ENCODE measurements around the gene SCG3.

SCG3 gene

DNA sequence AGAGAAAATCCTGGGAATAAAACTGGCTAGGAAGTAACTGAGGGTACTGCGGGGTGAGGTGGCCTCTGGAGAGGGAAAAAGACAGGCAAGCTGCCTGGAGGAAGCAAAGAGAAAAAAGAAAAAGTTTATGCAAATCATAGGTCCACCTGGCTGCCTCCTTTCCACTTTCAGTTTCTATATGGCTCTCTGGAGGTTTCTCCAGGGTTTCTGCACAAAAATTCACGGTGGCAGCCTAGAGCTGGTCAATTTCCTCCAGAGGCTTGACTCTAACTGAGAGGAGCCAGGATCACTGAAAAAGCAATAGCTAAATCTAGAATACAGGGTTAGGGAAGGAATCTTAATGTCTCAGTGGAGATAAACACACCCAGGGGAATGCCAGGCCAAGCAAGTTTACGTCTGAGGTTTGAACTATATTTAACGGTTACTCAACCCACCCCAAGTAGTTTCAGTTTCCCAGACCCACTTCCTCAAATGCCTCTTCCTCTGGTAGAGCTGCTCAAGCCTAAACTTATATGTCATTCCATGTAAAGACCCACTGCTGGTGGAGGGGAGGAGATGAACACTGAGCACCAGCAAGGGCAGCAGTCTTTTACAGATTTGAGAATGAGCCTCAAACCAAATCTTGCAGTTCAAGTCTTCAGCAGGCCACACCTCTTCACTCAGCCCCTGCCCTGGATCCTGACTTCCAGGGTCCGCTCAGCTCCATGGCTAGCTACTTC lies 50.4 kb downstream of the SCG3 start:
- no peak for DNase-seq

DNA sequence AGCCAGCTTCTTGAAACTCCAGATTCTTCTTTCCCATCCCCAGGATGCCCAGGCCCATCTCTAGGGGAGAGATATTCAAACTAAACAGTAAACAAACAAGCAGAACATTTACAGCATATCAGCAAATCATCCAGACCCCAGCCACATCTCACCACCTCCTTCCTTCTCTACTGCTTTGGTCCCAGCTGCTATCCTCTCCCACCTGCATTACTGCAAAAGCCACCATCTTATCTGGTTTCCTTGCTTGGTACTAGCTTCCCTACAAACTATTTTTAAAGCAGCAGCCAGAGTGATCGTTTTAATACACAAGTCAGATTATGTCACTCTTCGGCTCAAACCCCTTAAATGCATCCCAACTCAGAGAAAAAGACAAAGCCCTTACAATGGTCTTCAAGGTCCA lies 51.3 kb downstream of the SCG3 start:
- no peak for DNase-seq

DNA sequence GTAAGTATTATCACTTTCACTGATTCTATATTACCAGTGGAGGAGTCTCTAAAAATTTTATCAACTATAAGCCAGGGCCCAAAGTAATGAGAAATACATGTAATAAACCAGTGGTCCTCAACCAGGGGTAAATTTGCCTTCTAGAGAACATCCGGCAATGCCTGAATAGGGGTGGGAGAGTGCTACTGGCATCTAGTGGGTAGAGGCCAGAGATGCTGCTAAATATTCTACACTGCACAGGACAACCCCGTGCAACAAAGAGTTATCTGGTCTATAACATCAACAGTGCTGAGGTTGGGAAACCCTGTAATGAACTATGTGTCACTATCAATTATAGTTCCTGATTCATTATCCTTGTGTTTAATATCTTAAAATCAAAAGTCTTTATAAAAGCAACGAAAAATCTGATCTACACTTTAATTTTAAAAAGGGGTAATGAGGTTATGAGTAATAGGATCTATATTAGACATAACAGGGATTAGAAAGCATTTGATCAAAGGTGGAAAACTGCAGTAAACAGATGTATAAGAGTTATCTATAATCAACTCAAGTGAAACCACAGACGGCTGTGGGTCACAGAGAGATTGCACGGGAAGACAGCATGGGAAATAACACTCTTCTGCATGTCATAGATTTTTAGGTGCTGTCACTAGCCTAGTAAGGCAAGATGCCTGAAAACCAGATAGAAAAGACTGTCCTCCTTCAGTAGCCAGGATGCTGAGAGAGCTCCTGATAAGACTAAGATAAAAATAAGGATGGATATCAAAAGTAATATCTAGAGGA lies 54.1 kb downstream of the SCG3 start:
- peak; percentile 7 to 29 for DNase-seq

DNA sequence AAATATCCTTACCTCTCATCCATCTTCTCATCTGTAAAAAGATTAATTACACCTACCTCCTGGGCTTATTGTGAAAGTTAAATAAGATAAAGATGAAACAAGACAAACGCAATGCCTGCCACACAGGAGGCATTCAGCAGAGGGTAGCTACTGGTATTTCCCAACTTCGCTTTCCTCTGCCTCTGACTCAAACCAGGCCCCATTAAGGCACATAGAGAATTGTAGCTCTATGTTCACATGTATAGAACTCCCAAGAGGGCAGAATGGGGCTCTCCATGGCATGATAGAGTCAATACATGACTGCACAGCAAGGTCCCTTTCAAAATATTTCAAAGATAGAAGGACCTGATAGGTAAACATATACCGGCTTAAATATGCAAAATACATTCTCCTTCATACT lies 54.8 kb downstream of the SCG3 start:
- DNase-seq, result peak in 1 of 2 experiments; percentile 19

DNA sequence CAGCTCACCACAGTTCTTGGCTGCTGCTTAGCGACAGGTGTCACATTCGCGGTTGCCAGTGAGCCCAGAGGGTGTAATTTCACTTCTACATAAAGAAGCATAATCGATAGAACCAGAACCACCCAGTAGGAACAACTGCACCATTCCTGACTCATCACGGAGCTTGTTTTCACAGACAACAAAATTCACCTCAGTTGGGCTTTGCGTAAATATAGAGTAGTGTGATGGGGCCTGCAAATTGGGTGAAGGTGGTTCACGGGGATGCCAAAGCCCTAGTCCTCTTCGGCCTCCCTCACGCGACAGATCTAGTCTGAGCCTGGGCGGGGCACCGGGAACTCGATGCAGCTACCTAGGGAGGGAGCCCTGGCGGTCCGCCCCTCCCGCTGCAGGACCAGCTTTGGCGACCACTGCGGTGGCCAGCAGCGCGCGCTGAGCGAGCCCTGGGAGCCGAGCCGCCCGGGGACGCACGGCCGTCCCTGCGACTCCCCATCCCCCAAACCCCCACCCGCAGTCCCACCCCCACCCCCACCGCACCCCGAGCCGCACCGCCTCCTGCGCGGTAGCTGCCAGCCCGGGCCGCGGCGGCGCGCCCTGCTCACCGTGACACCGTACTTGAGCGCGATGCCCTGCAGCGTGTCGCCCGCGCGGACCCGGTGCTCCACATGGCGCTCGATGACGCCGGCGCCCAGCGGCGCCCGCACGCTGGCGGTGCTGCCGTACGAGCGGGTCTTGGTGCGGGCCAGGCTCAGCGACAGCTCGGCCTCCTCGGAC lies 55.6 kb downstream of the SCG3 start:
- DNase-seq, result peak; percentile 65 to 73

DNA sequence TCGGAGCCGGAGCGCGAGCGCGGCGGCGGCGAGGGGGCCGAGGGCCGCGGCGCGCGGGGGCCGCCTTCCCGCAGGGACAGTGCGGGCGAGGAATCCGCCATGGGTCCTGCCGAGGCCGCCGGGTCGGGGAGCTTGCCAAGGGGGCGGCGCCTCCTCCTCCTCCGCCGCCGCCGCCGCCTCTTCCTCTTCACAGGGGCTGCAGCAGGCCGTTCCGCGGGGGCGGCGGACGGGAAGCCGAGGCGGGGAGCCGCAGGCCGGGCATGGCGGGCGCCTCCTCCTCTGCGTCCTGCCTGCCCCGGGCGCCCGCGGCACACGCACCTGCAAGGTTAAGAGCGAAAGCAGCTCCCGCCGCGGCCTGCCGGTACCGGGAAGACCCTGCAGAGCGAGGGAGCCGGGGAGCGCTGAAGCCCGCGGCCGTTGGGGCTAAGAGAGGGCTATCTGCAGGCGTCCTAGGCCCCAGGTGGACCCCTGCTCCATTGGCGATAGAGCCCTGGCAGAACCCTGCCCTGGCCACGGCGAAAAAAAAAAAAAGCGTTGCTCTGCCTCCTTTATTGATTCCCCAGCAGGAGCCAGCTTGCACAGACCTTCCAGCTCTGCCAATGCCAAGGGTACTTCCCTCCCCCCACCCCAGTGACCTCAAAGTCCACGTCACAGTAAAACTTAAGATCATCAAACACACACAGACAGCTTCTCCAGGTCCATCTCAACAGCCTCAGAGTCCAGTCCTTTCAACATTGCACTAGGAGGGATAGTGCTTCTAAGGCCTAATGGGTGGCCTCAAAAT lies 56.4 kb downstream of the SCG3 start, which contains the start of gene LYSMD2:
Gene LYSMD2, minus strand, starts transcription at position 134 of the 784 bp plus-strand sequence. Its CDS starts 33 bp downstream, at position 101.
- DNase-seq, result peak; percentile 41 to 66

DNA sequence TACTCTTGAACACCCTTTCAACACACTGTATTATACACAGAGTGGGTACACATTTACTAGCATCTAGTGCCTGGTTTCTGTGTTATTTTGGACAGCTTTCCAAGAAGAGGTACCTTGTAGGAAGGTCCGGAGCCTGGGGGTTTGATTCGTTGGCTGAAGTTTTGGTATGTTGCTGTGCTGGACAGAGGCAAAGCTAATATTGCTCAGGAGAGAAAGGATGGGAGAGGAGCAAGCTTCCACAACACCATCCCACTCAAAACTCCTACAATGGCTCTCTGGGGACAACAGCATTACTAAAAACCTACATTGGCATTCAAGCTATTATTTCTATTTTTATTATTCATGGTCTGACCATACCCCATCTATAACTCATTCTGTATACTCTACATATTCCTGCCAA lies 57.2 kb downstream of the SCG3 start:
- DNase-seq, result no peak

DNA sequence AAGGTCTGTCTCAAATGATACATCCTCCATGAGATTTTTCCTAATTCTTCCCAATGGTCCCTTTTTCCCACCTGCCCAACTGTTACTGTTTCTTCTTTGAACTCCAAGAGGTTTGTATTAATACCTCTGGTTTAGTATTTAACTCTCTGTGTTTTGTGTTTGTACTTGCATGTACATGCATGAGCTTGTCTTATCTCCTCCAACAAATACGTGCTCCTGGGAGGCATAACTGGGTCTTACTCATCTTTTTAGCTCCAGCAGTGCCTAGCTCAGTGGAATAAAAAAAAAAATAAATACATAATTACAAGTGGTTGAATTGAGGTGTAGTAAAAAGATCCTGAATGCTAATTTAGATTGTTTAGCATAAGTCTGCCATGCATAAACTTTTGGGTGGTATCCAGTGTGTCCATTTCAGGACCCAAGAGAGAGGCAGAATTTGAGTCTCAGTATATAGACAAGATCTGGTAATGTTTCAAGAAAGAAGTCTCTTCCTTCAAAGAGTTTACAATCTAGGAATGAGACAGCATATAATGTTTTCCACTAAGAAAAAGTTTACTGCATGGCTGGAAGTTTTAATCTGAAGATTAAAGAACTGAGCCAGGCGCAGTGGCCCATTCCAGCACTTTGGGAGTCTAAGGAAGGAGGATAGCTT lies 57.9 kb downstream of the SCG3 start:
- DNase-seq, result no peak

DNA sequence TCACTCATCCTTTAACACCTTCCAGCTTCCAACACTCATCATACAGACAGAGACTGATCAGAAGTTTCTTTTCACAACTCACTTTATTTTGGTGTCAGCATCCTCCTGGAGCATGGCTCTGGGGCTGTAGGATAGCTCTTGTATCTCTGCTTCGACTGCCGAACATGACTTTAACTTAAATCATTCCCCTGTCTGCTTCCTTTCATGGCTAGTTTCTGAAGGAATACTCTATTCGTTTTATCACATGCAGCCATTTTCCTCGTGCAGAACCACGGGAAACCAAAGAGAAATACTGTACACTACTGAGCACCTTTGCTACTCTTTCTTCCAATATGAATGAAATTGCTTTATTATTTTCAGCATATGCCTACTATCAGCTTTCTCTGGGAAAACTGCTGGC lies 68.0 kb downstream of the SCG3 start:
- DNase-seq, result no peak

DNA sequence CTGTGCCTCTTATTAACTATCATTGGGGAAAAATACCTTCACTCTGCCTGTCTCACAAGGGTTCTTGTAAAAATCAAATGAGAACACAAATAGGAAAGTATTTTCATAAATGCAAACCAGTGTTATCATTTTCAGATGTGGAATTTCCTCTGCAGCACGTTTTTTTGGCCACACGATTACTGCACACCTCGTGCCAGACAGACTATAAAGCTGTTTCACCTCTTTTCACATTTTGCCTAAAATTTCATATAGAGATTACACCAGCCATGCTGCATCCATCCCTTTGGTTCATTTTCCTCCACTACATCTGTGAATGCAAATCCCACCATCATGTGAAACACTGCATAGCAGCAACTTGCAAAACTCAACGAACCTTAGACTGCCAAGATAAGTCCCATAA lies 68.9 kb downstream of the SCG3 start:
- DNase-seq, result no peak

DNA sequence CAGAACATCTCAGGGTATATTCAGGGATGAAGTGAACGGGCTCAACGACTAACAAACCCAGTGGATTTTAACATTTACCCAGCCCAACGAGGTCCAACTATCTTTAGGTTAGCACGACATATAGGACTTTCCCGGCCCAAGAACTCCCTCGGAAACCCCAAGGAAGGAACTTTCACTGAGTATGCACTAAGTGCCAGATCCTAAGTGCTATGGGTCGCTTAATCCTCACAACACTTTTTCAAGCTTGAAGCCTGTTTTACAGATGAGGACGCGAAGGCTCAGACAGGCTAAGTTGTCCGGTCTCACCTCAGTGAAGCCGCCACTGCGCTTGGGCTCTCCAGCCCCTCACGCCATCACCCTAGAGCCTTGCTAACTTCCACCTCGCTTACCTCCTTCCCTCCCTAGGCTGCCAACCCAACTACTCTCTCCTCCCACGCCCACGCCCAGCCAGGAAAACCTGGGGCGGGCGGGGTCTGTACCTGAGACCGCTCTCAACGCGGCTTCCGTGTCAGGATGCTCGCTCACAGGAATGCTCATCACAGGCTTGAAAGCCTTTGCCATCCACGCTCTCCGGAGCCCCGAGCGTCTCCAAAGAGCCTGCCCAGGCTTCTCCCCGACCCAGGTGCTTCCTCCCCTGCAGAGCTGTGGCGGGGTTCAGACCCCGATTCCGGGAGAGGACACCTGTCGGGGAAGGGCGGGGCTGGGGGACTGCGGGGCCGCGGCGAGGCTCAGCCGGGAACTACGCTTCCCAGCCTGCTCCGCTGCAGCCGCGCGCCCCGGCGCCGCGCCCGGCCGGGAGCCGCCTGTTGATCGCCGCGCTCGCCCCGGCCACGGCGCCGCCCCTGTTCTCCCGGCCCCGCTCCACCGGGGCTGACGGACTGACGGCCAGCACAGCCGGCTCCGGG lies 69.7 kb downstream of the SCG3 start, which contains the start of gene TMOD2:
Gene TMOD2, plus strand, starts transcription at position 806 of the 905 bp plus-strand sequence. CDS start 14,845 bp downstream, outside the sequence.
- DNase-seq, result peak; percentile 63 to 78

DNA sequence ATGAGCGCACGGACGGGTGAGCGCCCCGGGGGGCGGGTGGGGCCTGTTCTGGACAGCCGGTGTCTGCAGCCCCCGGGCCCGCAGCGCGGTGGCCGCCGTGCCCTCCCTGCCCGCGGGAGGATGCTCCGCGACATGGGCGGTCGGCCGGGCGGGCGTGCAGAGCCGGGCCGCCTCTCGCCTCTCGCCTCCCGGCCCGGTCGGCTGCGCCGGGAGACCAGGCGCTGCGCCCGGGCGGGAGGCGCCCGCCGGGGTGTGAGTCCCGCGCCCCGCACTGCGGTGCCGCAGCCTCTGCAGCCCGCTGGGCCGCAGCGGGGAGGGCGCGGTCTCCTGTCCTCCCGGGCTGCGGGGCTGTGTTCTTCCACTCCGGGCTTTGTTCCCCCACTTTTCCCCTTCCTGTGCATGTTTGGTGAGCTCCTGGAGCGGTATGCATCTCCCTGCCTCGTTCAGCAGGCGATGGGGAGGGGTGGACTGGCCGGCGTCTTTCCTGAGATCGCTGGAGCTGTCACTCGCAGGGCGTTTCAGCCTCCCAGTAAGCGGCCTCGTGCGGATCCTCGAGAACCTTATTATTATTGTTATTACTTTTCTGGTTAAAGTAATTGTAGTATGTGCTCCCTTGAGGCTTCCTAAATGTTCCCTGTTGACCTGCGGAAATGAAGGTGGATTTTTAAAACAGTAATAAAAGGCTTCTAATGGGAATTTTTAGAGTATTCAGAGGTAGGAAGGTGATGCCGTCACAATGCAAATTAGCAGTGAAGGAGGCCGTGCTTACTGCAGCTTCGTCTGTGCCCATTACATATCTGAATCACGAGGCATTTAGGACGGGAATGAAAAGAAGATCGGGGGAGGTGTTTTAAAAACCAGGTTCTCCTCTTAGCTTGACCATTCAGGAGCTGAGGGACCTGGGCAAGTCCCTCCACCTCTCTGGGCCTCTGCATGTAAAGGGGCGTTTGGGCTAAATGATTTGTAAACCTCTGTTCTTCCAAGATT lies 70.7 kb downstream of the SCG3 start:
- peak; percentile 39 to 70 for DNase-seq

DNA sequence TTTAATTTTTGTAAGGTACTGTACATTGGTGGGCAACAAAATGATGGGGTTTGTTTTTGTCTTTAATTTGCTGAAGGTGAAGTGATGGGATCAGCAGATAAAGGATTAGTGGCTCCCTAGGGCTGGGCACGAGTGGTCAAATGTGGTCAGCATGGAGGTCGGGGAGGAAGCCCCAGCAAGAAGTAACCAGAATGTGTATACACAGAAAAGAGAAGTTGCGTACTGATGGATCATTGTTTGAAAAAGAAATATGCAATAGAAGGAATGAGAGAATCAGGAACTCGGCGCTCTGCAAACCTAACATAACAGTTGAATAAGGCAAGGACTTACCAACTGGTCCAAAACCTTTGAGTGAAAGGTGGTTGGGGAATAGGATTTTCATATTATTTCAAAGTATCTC lies 71.6 kb downstream of the SCG3 start:
- no peak for DNase-seq

DNA sequence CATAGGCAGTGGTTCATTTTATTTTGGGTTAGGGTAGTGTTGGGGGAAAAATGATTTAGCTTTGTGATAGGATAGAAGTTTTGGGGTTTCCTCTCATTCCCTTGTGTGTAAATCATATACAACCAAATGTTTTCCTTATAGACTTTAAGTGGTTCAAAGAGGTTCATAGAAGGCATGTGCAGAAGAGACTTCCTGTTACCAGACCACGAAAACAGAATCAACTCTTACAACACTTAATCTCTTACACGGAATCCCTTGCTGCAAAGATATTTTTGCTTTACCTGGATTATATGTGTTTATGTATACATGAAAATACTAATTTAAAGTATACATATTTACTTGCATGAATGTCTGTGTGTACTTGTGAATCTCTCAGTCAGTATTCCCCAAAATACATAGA lies 73.0 kb downstream of the SCG3 start:
- DNase-seq, result no peak

DNA sequence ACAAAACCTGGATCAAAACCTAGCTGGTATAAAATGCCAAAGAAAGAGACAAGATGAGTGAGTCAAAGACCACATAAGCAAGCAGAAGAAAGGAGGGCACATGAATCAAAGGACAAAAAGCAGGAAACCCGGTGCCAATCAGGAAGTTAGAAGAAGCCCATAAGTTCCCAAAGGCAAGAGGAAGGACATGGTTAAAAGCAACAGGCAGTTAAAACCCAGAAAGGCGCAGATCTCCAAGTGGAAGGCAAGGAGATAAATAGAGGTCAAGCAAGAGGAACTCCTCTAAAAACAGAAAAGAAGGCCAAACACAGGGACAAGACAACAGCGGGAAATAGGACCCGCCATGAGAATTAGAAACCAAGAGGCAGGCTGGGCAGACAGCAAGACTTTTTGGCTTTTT lies 74.5 kb downstream of the SCG3 start:
- DNase-seq, result no peak

DNA sequence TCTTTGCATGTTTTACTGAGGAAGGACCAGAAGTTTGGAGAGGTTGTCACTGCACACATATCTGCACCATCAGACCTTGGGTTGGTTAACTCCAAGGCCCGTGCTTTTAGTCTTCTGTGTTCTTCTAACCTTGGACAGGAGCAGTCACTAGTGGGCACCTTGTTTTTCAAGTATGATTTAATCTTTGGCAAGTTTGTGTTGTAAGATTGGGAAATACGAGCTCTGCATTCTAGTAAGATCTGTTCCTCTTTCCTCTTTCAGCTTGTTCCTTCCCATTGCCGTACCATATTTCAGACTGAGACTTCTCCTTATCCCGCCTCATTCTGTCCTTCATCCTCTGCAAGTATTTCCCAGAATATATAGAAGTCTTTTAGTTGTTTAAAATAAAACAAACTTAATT lies 75.2 kb downstream of the SCG3 start:
- no peak for DNase-seq

DNA sequence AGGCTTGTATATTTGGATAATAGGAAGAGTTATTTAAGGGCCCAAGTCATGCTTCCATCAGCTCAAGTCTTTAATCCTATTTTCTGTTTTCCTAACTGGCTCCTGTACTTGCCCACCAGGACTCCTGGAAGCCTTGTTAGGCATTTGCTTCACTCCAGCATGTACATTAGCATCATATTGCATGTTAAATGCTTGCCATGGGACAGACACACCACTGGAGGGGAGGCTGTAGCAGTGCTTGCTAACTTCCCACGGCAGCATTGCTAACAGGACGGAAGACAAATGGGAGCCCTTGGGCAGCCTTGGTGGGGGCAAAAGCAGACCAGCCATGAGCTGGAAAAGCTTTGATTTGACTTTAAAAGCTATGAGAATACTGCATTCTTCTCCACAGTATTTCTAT lies 76.1 kb downstream of the SCG3 start:
- no peak for DNase-seq

DNA sequence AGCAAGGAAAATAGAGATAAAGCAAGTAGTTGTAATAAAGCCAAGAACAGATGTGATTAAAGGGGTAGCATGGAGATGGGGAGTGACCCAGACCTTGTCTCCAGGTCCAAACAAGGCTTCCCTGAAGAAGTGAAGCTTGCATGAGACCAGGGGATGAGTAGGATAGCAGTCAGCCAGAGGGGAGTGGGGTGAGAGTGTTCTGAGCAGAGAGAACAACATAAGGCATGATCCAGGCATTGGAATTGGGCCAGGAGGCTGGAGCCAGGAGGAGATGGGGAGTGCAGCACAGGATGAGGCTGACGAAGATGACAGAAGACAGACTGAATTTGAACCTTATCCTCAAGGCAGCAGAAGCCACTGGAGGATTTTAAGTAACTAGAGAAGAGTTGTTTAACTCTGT lies 77.3 kb downstream of the SCG3 start:
- DNase-seq, result no peak

DNA sequence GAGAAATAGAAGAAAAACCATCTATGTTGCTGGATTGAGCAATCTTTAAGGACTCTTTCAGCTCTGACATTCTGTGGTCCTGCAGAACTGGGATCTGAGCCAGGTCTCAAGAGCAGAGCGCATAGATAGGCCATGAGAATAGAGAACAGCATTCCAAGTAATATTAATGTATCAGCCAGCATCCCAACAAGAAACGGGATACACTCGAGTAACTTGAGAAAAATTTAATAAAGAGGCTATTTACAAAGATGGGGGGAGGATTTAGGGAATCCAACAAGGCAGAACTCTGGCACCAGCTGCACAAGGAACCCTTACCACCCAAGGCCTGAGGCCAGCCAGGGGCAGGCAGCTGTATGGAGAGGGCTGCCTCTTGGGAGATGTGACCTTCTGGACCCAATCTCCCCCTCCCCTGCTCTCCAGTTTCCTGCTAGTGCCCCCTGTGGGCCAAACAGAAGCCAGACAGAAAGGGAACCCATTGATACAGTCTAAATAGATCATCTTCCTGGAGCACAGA lies 78.3 kb downstream of the SCG3 start:
- no peak for DNase-seq
